RWPE2 (cell line): Measurements from ENCODE around the gene CSRP2.

ENCODE experiments used
- ATAC-seq: fragments of 200-7000 bp; cut with Tn5 transposase; 3 replicates; pipeline ENCODE4 v1.9.1; 2021; ENCODE audit warnings: low read depth
- DNase-seq: peaks from one replicate; pipeline ENCODE4 v3.0.0-alpha.2; 2020; ENCODE audit warnings: low spot score
- H3K27ac ChIP-seq: fragments of 450-650 bp; 2 replicates; pipeline ENCODE4 v1.5.1; 2017; ENCODE audit warnings: mild to moderate bottlenecking; ENCODE audit not compliant: poor library complexity, severe bottlenecking
- H3K27me3 ChIP-seq: fragments of 250-450 bp; sonication (Bioruptor Pico); 2 replicates; pipeline ENCODE4 v1.5.1; 2021; ENCODE audit warnings: mild to moderate bottlenecking, moderate library complexity; ENCODE audit not compliant: insufficient read depth, poor library complexity, severe bottlenecking
- H3K36me3 ChIP-seq: fragments of 250-450 bp; sonication (Bioruptor Pico); 2 replicates; pipeline ENCODE4 v1.5.1; 2020; ENCODE audit warnings: low read depth, mild to moderate bottlenecking, moderate library complexity
- H3K4me1 ChIP-seq: fragments of 250-450 bp; sonication (Bioruptor Pico); 2 replicates; pipeline ENCODE4 v1.5.1; 2021; ENCODE audit warnings: mild to moderate bottlenecking, moderate library complexity; ENCODE audit not compliant: insufficient read depth, poor library complexity, severe bottlenecking
- H3K4me3 ChIP-seq: fragments of 250-450 bp; sonication (Bioruptor Pico); 2 replicates; pipeline ENCODE4 v1.5.1; 2021; ENCODE audit warnings: mild to moderate bottlenecking, moderate library complexity; ENCODE audit not compliant: severe bottlenecking
- H3K9me3 ChIP-seq: fragments of 250-450 bp; sonication (Bioruptor Pico); 2 replicates; pipeline ENCODE4 v1.5.1; 2021; ENCODE audit warnings: mild to moderate bottlenecking, moderate library complexity; ENCODE audit not compliant: severe bottlenecking
- TF ChIP-seq, protein P1 (sequence below): fragments of 450-650 bp; IDR thresholded peaks from one replicate; pipeline ENCODE4 v1.5.1; 2017; ENCODE audit warnings: mild to moderate bottlenecking, moderate library complexity; ENCODE audit not compliant: poor library complexity, severe bottlenecking

Gene CSRP2

DNA sequence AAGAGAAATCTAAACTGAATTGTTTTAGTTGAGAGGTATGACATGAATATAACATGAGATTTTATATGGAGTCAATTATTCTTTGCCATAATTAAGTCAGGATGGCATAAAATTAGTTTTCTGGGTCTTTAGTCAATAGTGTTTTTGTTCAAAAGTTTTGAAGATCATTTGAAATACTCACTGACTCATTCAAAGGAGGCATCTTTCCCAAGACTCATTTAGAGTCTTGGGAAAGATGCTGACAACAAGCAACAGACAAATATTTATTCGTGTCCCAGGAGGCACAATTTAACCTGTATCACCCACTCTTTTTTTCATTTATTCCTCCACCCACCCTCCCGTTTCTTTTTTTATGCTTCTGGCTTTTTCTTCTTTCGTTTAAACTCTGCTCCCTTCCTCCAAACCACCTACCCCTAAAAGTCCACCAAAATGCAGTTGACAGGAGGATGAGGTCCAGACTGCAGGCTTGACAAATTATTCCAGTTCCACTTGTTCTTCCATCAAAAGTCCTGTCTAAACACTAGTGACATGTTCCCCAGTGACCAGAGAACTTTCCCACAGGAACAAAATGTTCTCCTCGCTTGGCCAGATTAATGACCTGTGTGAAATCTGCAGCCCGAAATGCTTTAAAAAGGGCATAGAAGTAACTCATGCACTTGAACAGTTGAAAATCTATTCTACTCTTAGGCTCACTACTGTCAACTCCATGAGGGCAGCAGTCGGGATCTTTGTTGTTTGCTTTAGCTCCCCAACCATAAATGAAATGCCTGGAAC, 43.3 kb upstream of the CSRP2 start:
- Histone ChIP-seq H3K4me3 (no peak overlapping the region), H3K27ac (no peak overlapping the region), H3K9me3 (no peaks in the 10 kb centered on the region), H3K36me3 (no peaks in the 10 kb centered on the region), H3K4me1 (no peaks in the 10 kb centered on the region), H3K27me3 (no peaks in the 10 kb centered on the region)
- ATAC-seq (no peak), DNase-seq (no peak)
- TF ChIP-seq, protein P1, sequence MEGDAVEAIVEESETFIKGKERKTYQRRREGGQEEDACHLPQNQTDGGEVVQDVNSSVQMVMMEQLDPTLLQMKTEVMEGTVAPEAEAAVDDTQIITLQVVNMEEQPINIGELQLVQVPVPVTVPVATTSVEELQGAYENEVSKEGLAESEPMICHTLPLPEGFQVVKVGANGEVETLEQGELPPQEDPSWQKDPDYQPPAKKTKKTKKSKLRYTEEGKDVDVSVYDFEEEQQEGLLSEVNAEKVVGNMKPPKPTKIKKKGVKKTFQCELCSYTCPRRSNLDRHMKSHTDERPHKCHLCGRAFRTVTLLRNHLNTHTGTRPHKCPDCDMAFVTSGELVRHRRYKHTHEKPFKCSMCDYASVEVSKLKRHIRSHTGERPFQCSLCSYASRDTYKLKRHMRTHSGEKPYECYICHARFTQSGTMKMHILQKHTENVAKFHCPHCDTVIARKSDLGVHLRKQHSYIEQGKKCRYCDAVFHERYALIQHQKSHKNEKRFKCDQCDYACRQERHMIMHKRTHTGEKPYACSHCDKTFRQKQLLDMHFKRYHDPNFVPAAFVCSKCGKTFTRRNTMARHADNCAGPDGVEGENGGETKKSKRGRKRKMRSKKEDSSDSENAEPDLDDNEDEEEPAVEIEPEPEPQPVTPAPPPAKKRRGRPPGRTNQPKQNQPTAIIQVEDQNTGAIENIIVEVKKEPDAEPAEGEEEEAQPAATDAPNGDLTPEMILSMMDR, result no peak

DNA sequence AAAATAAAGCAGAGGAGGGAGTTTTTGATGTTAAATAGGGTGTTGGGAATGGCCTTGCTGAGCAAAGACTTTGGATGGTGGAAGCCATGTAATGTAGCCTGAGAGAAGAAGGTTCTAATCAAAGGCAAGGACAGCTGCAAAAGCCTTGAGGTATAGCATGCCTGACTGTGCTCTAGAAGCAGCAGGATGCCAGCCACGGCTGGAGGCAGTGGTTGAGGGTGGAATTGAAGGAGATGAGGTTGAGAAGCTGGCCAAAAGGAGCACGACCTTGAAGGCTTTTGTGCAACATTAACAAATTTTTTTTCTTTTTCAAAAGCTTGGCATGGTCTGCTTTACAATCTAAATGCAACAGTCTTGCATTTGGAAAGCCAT, 42.3 kb upstream of the CSRP2 start:
- Histone ChIP-seq H3K27ac (no peak overlapping the region), H3K4me1 (no peaks in the 10 kb centered on the region), H3K36me3 (no peaks in the 10 kb centered on the region), H3K4me3 (no peak overlapping the region), H3K27me3 (no peaks in the 10 kb centered on the region), H3K9me3 (no peaks in the 10 kb centered on the region)
- DNase-seq (no peak), ATAC-seq (no peak)
- TF ChIP-seq, protein P1, result no peak

DNA sequence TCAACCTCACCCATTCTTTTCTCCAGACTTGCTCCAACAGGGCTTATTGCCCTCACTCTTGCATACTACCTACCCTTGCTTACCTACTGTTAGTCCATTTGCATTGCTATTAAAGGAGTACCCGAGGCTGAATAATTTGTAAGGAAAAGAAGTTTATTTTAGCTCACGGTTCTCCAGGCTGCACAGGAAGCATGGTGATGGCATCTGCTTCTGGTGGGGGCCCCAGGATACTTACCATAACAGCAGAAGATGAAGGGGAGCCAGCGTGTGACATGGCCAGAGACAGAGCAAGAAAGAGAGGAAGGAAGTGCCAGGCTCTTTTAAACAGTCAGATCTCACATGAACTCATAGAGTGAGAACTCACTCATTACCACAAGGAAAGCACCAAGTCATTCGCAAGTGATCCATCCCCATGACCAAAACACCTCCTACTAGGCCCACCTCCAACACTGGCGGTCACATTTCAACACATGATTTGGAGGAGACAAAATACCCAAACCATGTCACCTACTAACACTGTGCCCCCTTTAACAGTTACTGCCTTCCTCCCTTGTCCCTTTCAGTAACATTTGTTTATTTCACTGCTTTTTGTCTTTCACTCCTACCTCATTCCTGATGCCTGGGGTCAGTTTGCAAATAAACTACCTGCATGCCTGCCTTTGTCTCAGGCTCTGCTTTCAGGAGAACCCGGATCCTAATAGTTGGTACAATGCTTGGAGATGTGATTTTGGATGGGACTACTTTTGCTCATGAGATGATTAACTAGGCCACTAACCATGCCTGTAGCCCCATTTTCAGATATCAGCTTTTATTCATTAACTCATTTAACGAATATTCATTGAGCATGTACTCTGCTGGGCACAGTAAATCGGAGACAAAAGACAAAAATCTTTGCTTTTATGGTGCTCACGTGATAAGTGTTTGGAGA, 41.6 kb upstream of the CSRP2 start:
- DNase-seq, result no peak
- H3K9me3 ChIP-seq, result no peaks in the 10 kb centered on the region
- H3K4me1 ChIP-seq, result no peaks in the 10 kb centered on the region
- no peak overlapping the region for H3K27ac ChIP-seq
- no peak overlapping the region for H3K4me3 ChIP-seq
- no peaks in the 10 kb centered on the region for H3K36me3 ChIP-seq
- H3K27me3 ChIP-seq, result no peaks in the 10 kb centered on the region
- TF ChIP-seq, protein P1, result no peak
- no peak for ATAC-seq

DNA sequence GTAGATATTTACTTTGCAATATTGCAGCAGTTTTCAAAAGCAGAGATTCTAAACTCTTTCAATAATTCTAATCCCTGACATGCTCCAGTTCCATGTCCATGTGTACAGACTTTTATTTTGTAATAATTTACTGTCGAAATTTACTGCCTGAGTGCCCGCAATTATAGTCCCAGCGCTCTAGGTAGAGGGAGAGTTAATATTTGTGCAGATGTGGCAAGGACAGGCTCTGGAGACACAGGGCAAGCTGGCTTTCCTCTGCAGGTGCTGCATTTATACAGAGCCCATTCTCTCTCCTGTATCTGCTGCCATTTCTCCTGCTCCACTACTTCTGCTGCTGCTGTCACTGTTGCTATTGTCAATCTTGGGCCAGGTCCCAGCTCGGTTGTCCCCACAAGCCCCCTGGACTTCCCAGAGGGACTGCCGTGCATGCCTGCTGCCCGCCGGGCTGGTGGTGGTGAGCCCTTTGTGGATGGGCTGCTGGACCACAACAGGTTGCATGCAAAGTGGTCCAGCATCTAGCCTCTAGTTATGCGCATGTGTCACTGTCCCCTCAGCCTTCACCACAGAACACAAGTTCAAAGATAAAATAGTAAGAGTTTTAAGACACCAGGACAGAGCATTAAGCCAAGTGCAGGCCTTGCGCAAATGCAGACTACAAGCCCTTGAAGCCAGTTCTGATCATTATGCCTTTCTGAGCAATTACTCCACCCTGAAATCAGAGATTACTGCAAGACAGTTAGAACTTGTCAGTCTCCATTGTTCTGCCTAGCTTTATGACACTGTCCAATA, 40.8 kb upstream of the CSRP2 start:
- Histone ChIP-seq H3K9me3 (no peaks in the 10 kb centered on the region), H3K27ac (no peak overlapping the region), H3K4me1 (no peaks in the 10 kb centered on the region), H3K27me3 (no peaks in the 10 kb centered on the region), H3K36me3 (no peaks in the 10 kb centered on the region), H3K4me3 (no peak overlapping the region)
- TF ChIP-seq, protein P1, result no peak
- ATAC-seq, result no peak
- DNase-seq, result no peak
